ENCODE results near the gene RPS14. TPM values are rescaled to one million over a fixed set of nuclear protein-coding genes. Genes with fewer than 3 reads are reported as not detected.

RPS14 gene
- total and polyA plus RNA-seq, 2 of the 8 experiments (the other 6 are each of a cell fraction or from before 2014, with no cell fraction given) = 2,548 to 6,423 TPM

GRCh38 chr5:150401376-150402228 lies 47.9 kb downstream of the RPS14 start:
- no peak overlapping the region for H2AFZ ChIP-seq (ENCODE audit: low read length)
- no peak overlapping the region for H3K27ac ChIP-seq (ENCODE audit: low read depth, low read length)
- H3K79me1 ChIP-seq (ENCODE audit: low read depth, low read length) = no peaks in the 10 kb centered on the region
- FAIRE-seq (no peak), DNase-seq (ENCODE audit: low read depth in 1 of 2, low spot score in 2 of 2) (no peak)
- H3K23me2 ChIP-seq (ENCODE audit: low read depth, low read length) = no peaks in the 10 kb centered on the region
- H3K4me3 ChIP-seq (ENCODE audit: extremely low read depth in 1 of 4, insufficient read depth in 2 of 4, low read depth in 3 of 4, low read length in 4 of 4) = no peak overlapping the region
- 88% methylated on average over 11 of the region's 11 CpGs; no CpG with 5 or more reads in 1 of the 2 experiments for WGBS, 2 experiments (ENCODE audit: extremely low coverage in 1 of 2, insufficient coverage in 1 of 2, insufficient read length in 1 of 2, insufficient replicate concordance in 2 of 2, low coverage in 1 of 2, low lambda C conversion rate in 2 of 2, missing lambda C conversion rate in 1 of 2)
- H3K4me1 ChIP-seq (replicated peaks in 1 of 4; ENCODE audit: control insufficient read depth in 3 of 4, insufficient read depth in 4 of 4, low read length in 3 of 4) = no peaks in the 10 kb centered on the region
- H2BK15ac ChIP-seq (ENCODE audit: low read length) = no peak overlapping the region
- H3K9me3 ChIP-seq (ENCODE audit: insufficient read depth in 2 of 2, low read depth in 1 of 2, low read length in 1 of 2) = no peaks in the 10 kb centered on the region
- H3K14ac ChIP-seq (ENCODE audit: insufficient read length) = no peak overlapping the region
- no peak overlapping the region for H4K5ac ChIP-seq (ENCODE audit: insufficient read length, low read depth, low read length)
- H2BK120ac ChIP-seq (replicated peaks; ENCODE audit: low read depth, low read length) = no peak overlapping the region
- peak overlapping the region in 1 of 4 experiments; percentile 37; a peak in 2 of 7 replicates for H3K9ac ChIP-seq (replicated peaks in 1 of 4; ENCODE audit: extremely low read depth in 1 of 4, low read depth in 3 of 4, low read length in 3 of 4)
- no peak overlapping the region for H3K4ac ChIP-seq (replicated peaks; ENCODE audit: insufficient read length, low read depth, low read length)
- H4K20me1 ChIP-seq (replicated peaks in 1 of 2; ENCODE audit: control insufficient read depth in 1 of 2, insufficient read depth in 2 of 2, low read length in 2 of 2) = peaks cover 6 to 11% of the 10 kb centered on the region in 2 experiments
- no peaks in the 10 kb centered on the region for H3K27me3 ChIP-seq (replicated peaks in 1 of 4; ENCODE audit: control insufficient read depth in 3 of 4, extremely low read depth in 1 of 4, insufficient read depth in 3 of 4, low read length in 3 of 4)
- TF ChIP-seq POLR2AphosphoS5 (IDR thresholded peaks at IDR 0.05; ENCODE audit: low read depth, low read length) (peak; percentile 30), GTF2F1 (IDR thresholded peaks at IDR 0.05; ENCODE audit: borderline replicate concordance, low read depth, low read length) (no peak)
- no peak overlapping the region for H2BK20ac ChIP-seq (ENCODE audit: low read length)
- POLR2A ChIA-PET (ENCODE audit: partially characterized antibody) = interaction anchor here (0.7 to 19.1 kb wide), 14 partner anchors 9 to 263 kb away, joined by 3 to 455 read pairs (median 7); partner anchors contain the start of genes CD74, RPS14 and TCOF1
- no peak overlapping the region for H3K18ac ChIP-seq (ENCODE audit: extremely low read depth, low read length)
- no peak overlapping the region for H3K4me2 ChIP-seq (ENCODE audit: insufficient read depth in 1 of 2, low read depth in 2 of 2, low read length in 2 of 2)
- H3K56ac ChIP-seq (replicated peaks; ENCODE audit: insufficient read length, low read depth, low read length) = no peak overlapping the region
- no peaks in the 10 kb centered on the region for H3K79me2 ChIP-seq (ENCODE audit: control insufficient read depth in 1 of 2, insufficient read depth in 2 of 2, low read length in 2 of 2)
- H3K23ac ChIP-seq (ENCODE audit: insufficient read length) = no peak overlapping the region
- H4K91ac ChIP-seq (replicated peaks; ENCODE audit: insufficient read length, low read length) = no peak overlapping the region
- no peak overlapping the region for H2AK5ac ChIP-seq (ENCODE audit: low read depth, low read length)
- peaks cover 21 to 59% (median 41%) of the 10 kb centered on the region in 4 experiments for H3K36me3 ChIP-seq (ENCODE audit: control insufficient read depth in 2 of 4, insufficient read depth in 4 of 4, low read length in 3 of 4)
- H2BK5ac ChIP-seq (ENCODE audit: low read depth, low read length) = no peak overlapping the region
- H2BK12ac ChIP-seq (ENCODE audit: low read depth, low read length) = no peak overlapping the region
- CTCF ChIA-PET (ENCODE audit: partially characterized antibody) = interaction anchor here (1.2 to 16.9 kb wide), 4 partner anchors 10 to 48 kb away, joined by 3 to 274 read pairs (median 144); partner anchors contain the start of genes CD74 and RPS14
- H4K8ac ChIP-seq (ENCODE audit: extremely low read depth, insufficient read depth, low read length) = no peak overlapping the region
